Stimulated activated CD4-positive, alpha-beta T cell treated with anti-CD3 and anti-CD28 coated beads, Interleukin-12 subunit alpha, Interleukin-12 subunit beta, amount 100 ng/mL, for 48 hours (primary cell): ENCODE results near the gene TMEM126A.

Source experiments
- DNase-seq, 3 donors: peaks; one replicate each; pipeline ENCODE4 v3.0.0-alpha.2; 2020; ENCODE audit warnings: low read depth in 2 of 3, low spot score in 1 of 3

Gene TMEM126A

DNA sequence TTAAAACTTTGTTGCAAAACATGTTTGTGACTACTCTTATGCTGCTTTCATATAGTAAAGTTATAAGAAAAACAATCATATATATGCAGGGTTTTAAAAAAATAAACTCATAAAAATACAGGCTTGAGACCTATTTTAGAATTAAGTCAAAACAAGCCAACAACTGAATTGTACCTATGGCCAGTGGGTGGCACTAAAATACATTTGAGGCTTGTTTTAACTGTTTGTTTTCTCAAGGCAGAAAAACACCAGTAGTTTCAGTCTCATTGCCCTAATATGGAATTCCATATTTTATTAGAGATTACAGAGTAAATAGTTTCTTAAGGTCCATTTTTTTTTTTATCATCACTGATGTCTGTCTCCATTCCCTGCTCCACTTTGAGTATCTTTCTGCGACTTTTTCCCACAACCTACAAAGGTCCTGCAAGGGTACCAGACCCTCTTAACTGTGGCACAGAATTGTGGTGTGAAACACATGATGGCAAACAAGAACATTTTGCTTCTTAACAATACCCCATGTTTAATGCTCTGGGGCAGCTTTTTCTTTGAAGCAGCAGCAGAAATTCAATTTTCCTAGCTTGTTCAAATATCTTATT, 46.7 kb downstream of the TMEM126A start:
- no peak for DNase-seq

DNA sequence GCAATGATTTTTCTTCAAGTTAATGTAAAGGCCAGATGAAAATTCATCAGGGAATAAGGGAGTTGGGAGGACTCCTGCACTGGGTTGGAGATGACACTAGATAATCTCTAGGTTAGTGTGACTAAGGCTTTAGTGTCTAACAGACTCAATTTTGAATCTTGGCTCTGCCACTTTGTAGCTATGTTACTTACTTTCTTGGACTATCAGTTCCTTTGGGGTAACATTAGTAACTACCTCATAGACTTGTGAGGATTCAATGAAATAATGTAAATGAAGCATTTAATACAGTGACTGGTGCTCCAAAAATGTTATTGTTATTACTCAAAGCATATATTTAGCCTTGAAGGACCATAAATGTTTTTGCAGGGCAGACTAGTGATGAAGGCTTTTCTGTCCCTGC, 47.8 kb downstream of the TMEM126A start:
- no peak for DNase-seq

DNA sequence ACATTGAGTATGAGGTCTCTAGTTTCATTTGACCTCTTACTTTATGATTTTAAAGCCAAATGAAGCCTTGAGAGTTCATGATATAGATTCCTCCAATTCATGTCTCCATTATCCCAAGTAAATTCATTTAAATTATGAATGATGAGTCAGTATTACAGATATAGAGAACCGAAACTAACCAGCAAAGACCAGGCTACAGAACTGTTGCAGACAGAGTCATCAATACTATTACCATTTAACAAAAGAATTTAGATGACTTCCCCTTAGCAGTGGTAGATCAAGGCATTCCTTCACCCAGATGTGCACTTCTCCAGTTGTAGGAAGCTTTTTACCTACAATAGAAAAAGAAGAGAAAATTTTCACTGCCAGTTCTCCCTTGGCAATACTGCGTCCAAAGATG, 50.0 kb downstream of the TMEM126A start:
- DNase-seq: no peak

DNA sequence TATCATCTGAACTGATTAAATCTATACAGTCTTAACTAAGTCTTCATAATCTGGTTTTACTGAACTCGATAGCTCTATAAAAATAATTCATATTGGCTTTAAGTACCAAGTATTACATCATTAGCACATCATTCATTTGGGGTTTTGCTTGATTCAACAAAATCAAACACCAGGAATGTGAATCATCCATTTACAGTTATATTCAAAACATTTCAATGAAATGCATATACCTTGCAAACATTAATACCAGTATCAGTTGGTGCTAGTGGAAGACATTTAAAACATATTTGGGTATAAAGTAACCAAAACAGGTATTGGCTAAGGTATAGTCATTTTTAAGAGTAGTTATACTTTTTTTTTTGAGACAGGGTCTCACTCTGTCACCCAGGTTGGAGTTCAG, 50.4 kb downstream of the TMEM126A start:
- no peak for DNase-seq

DNA sequence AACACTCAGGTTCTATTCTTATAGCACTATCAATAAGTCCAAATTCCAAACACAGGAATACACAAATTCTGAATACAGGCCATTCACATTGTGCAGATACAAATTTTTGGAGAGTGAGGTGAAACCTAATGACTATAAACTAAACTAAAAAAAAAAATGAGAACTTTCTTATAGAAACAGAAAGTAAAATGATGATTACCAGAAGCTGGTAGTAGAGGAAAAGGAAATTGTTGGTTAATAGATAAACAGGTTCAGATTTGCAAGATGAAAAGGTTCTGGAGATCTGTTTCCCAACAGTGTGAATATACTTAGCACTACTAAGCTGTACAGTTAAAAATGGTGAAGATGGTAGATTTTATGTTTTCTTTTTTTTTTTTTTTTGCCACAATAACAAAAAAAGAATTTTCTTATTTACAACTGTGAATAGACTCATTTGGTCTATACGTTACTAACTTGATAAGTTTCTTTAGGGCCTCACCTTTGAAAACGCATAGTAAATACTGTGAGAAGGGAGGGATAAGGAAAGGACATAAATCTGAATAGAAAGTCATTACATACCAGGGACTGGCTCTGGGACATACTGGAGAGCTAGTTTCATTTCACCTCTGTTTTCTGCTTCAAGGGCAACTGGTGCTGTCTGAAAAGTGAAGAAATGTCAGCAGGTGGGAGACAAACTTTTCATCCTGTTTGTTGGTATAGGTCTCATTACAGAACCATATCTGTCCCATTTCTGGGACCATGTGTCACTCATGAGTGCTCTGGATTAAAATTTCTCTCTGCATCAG, 52.4 kb downstream of the TMEM126A start:
- no peak for DNase-seq

DNA sequence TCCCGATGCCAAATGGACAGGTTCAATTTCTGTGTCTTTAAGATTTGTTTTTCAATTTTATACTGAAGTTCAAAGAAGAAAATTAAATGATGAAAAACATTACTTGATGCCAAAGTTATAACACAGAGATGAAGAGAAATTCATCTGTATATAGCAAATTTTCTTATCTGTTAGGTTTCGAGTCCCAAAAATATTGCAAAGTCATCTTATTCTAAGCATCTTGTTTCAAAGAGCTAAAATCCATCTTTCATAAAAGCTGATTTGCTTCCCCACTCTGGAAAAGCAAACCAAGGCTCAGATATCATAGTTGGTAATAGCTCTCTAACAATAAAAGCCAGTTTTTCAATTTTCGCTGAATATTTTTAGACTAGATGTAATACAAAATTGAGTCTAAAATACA, 57.2 kb downstream of the TMEM126A start:
- DNase-seq: no peak

DNA sequence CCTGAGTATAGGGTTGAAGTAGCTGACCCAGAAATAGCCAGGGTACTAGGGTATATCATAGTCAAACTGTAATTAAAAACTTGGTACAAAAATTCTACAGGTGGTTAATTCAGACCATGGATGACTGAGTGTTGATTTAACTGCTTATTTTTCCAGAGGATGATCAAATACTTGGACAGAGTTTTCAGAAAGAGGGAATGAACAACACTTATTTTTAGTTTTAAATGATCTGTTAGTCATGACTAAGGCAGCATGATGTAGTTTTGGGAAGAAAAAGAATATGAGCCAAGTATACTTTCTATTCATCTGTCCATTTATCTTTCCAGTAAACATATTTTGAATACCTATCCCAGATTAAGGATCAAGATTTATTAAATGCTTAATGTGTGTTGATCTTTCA, 58.0 kb downstream of the TMEM126A start:
- no peak for DNase-seq
